IPS DF 4.7 (cell line): ENCODE results near the gene KCNK15.

Experiments
- DNase-seq: peaks from one replicate; pipeline ENCODE4 v3.0.0-alpha.2; 2013; ENCODE audit warnings: low spot score; ENCODE audit errors: extremely low read depth

Gene KCNK15

DNA sequence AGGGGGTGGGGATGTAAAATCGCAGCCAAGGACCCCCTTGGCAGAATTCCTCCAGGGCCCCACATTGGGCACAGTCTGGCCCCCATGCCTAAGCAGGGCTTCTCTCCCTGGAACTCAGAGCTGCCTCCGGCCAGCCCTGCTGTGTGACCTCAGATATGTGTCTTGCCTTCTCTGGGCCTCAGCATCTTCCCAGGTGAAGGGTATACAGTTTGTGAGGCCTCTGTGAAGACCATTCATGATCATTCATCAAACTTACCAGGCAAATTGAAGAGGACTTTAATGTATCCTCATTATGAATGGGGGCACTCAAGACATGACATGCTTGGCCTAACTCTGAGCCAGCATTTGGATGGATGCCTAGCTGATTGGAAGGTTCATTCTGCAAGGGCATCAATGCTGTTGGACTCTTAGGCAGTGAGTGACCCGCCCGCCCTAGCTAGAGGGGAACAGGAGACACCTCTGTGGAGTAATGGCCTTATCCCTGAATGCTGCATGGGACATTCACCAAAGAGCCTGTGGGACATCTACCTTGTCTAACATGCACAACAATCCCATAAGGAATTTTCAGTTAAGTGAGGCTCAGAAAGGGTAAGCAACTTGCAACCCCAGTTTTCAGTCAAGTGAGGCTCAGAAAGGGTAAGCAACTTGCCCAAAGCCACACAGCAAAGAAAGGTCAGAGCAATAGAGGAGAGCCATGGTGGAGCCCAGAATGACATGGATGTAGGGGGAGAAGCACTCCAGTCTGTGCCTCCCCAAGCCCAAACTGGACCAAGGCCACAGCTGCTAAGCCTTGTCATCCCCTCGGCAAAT lies 30.0 kb upstream of the KCNK15 start:
- no peak for DNase-seq

DNA sequence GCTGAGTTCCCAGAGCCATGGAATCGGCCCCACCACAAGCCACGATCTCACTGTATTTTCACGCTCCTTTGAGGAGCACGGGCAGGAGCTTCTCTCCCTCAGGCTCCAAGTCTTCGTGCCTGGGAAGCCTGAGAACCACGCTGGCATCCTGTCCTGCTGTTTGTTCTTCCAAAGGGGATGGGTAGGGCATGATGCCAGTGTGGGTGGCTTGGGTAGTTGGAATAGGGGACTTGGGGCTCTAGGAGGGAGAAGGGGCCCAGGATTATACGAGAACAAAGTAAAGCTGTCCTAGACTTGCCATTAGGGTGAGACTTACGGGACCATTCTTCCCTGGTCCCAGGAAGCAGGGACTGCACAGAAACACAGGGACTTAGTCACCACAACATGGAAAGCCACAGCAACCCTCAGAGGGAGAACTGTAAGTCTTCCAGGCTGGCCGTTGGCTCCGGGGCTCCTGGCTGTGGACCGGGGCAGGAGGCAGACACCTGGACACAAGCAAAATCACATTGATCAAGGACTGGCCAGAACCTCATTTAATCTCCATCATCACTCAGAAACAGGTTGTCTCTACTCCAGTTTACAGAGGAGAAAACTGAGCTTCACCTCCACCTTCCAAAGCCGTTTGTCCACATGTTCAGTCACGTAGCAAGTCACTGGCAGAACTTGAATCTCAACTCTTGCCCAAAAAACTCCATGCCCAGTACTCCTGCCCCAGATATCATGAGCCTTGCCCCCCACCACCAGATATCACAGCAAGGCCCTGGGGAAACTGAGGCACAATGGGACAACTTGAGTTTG lies 29.2 kb upstream of the KCNK15 start:
- no peak for DNase-seq

GRCh38 chr20:44717986-44718385 lies 27.7 kb upstream of the KCNK15 start:
- DNase-seq, result no peak

GRCh38 chr20:44719841-44720240 lies 25.8 kb upstream of the KCNK15 start:
- DNase-seq, result no peak

DNA sequence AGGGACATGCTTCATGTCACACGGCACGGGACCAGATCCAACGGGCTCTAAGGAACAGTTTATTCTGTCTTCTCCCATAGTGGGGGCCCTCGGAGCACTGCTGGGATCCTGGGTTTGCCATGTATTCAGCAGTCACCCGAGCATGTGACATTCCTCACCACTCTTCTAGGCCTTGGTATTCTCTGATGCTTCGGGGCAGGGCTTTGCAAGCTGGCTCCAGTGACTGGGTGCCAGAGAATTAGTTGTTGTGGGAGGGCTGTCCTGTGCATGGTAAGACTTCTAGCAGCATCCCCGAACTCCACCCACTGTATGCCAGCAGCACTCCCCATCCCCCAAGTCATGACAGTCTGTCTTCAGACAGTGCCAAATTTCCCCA lies 25.1 kb upstream of the KCNK15 start:
- no peak for DNase-seq

DNA sequence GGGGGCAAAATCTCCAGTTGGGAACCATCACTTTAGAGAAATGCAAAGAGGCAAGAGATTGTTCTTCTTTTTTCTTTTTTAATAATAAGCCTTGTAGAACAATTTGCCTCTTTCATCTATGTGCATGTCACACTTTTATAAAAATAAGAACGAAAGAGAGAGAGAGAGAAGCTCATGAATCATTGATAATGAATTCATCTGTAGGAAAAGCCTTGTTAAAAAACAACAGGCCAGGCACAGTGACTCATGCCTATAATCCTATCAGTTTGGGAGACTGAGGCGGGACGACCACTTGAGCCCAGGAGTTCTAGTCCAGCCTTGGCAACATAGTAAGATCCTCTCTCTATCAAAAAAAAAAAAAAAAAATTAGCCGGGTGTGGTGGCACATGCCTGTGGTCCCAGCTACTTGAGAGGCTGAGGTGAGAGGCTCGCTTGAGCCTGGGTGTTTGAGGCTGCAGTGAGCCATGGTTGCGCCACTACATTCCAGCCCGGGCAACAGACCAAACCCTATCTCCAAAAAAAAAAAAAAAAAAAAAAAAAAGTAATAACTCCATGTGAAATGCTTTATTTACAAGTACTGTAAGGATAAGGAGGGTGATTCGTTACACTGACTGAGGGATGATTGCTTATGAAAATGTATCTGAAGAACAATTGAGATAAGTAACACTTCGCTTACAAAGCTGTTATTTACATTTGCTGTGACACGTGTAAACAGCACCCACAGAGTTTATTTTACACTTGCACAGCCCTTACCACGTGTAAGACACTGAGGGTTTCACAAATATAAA lies 24.5 kb upstream of the KCNK15 start:
- DNase-seq, result no peak

DNA sequence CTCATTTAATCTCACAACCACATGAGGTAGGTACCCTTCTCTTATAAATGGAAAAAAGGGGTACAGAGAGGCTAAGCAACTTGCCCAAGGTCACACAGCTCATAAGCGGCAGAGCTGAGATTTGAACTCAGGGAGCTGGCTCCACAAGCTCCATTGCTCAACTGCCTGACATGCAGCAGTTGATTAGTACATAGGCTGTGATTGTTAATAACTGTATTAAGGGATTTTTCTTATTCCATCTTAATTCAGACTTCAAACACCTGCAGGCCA lies 23.9 kb upstream of the KCNK15 start:
- DNase-seq, result no peak

- DNase-seq, result no peak
These were observed 22.7 kb upstream of the KCNK15 start for GRCh38 chr20:44722990-44723389.

GRCh38 chr20:44723391-44723790 lies 22.3 kb upstream of the KCNK15 start:
- DNase-seq, result no peak

DNA sequence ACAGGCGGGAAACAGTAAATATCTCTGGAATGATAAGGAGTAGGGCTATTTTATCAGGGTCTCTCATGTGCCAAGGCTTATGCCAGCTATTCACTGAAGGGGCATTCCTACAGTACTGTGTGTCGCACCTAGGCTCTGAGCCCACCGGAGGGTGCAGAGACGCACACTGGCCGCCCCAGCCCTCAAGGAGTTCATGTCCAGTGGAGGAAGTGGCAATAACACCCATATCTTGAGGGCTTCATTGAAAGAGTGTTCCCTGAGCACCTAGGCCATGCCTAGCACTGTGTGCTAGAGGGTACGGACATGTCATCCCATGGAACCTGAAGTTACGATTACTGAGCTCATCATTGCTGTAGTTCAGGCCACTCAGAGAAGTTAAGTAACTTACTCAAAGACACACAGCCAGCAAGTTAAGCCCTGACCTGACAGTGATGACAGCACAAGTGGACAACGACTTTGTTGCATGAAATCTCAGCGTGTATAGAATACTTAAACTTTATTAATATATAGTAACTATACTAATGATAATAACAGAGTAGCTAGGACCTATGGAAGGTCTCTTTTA lies 21.8 kb upstream of the KCNK15 start:
- no peak for DNase-seq

- DNase-seq, result no peak
These were observed 21.1 kb upstream of the KCNK15 start for GRCh38 chr20:44724423-44725091.

- no peak for DNase-seq
These were observed 19.8 kb upstream of the KCNK15 start for GRCh38 chr20:44725837-44726236.

GRCh38 chr20:44727039-44727438 lies 18.6 kb upstream of the KCNK15 start:
- no peak for DNase-seq

GRCh38 chr20:44727651-44728050 lies 18.0 kb upstream of the KCNK15 start:
- DNase-seq, result no peak

DNA sequence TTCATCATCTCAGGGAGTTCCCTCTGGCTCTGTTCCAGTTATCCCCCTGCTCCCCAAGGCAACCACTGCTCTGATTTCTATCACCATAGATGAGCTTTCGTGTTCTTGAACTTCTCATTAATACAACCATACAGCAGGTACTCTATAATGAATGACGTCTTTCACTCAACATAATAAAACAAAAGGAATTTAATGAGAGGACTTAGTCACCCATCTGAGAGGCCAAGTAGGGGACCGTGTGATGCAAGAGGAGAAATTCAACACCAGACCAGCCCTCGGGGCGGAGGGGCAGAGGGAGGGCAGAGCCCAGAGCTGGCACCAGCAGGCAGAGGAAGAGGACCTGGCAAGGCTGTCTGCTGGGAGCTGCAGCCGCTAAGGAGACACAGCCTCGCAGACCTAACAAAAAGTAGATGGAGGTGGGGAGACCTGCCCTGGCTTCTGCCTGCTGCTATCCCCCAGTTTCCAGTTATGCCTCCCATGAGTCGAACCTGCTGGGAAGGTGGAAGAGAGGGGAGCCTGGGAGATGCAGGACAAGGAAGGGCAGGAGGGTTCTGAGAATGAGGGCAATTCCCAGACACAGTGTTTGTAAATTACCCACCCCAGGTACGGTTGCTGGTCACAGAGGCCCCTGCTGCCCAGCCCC lies 16.7 kb upstream of the KCNK15 start:
- DNase-seq, result no peak

DNA sequence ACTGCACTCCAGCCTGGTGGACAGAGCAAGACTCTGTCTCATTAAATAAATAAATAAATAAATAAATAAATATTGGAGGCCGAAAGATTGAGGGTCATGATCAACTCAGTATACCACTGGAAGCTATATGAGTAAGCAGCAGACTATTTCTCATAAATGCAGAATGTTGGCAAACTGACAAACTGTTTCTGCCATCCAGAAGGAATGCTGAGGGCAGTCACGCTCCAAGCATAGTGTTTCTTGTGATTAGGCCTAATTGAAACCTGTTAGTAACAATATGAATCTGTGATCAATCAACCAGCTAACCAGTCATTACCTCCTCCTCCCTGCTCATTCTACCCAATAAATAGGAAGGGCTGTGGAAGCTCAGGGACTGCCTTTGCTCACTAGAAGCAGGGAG lies 15.2 kb upstream of the KCNK15 start:
- no peak for DNase-seq

DNA sequence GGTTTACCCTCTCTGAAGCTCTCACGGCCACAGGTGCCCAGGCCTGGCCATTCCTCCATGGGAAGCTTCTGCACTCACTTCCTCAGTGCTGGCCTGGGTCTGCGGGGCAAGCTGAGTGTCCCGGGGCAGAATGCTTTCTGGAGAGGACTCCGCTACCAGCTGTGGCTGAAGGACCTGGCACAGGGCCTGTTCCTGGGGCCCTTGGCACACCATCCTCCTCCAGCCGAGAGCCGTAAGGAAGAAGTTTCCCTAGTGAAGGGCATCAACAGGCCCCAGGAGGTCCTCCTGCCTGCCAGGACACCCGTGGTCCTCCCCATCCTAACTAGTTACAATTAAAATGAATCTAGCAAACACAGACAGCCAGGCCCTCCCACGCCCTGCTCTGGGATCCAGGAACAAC lies 14.0 kb upstream of the KCNK15 start:
- DNase-seq, result no peak

- DNase-seq, result no peak
These were observed 13.3 kb upstream of the KCNK15 start for GRCh38 chr20:44732327-44732726.

GRCh38 chr20:44733341-44734069 lies 12.2 kb upstream of the KCNK15 start:
- DNase-seq, result no peak

GRCh38 chr20:44734938-44735337 lies 10.7 kb upstream of the KCNK15 start:
- DNase-seq, result no peak
